ENCODE data around the gene DNAL1. TPM values are rescaled to one million over a fixed set of nuclear protein-coding genes. Genes with fewer than 3 reads are reported as not detected.

Gene DNAL1
- total RNA-seq, 5 donors from 2014 or later (not counting 1 experiment from before 2014, with no cell fraction given): 5.5 to 7.2 (median 6.2) TPM

GRCh38 chr14:73623504-73624054 is 21.2 kb upstream of the DNAL1 start:
- CTCF ChIA-PET: no interaction called here
- 100% methylated on average over 2 of the region's 4 CpGs for WGBS (ENCODE audit: insufficient coverage)
- Histone ChIP-seq H3K9me3 (no peaks in the 10 kb centered on the region), H3K27me3 (replicated peaks in 1 of 2; ENCODE audit: control insufficient read depth in 2 of 2, extremely low read depth in 1 of 2, insufficient read depth in 2 of 2, low read length in 1 of 2) (peaks cover 0 to 3% of the 10 kb centered on the region in 2 experiments), H3K4me3 (ENCODE audit: control insufficient read depth in 1 of 2, extremely low read depth in 1 of 2, low read length in 1 of 2) (no peak overlapping the region), H3K4me1 (ENCODE audit: control insufficient read depth in 1 of 2, extremely low read depth in 1 of 2, insufficient read depth in 2 of 2, low read length in 2 of 2) (no peaks in the 10 kb centered on the region), H3K27ac (ENCODE audit: low read length) (no peak overlapping the region), H3K36me3 (ENCODE audit: control insufficient read depth in 2 of 2, extremely low read depth in 1 of 2, insufficient read depth in 1 of 2, low read length in 1 of 2) (no peaks in the 10 kb centered on the region)
- Mint-ChIP-seq H3K4me3 (no peak overlapping the region), H3K4me1 (no peaks in the 10 kb centered on the region), H3K9me3 (no peaks in the 10 kb centered on the region), H3K27me3 (no peaks in the 10 kb centered on the region), H3K36me3 (no peaks in the 10 kb centered on the region), H3K27ac (no peak overlapping the region)
- DNase-seq: no peak
- POLR2A ChIA-PET: interaction anchor here in 1 of 2 donors (0.6 kb wide), 1 partner anchor 53 kb away, joined by 7 read pairs; no protein-coding TSS in a partner anchor
- ATAC-seq (replicated peaks in 1 of 4): no peak

- POLR2A ChIA-PET: no interaction called here
- Mint-ChIP-seq H3K27me3 (peaks cover 2 to 6% of the 10 kb centered on the region in 2 donors), H3K27ac (no peak overlapping the region), H3K36me3 (no peaks in the 10 kb centered on the region), H3K4me1 (no peaks in the 10 kb centered on the region), H3K4me3 (no peak overlapping the region), H3K9me3 (no peaks in the 10 kb centered on the region)
- DNase-seq: no peak
- Histone ChIP-seq H3K4me1 (ENCODE audit: control insufficient read depth in 1 of 2, extremely low read depth in 1 of 2, insufficient read depth in 2 of 2, low read length in 2 of 2) (no peaks in the 10 kb centered on the region), H3K36me3 (ENCODE audit: control insufficient read depth in 2 of 2, extremely low read depth in 1 of 2, insufficient read depth in 1 of 2, low read length in 1 of 2) (no peaks in the 10 kb centered on the region), H3K27ac (ENCODE audit: low read length) (no peak overlapping the region), H3K4me3 (ENCODE audit: control insufficient read depth in 1 of 2, extremely low read depth in 1 of 2, low read length in 1 of 2) (no peak overlapping the region), H3K9me3 (no peaks in the 10 kb centered on the region), H3K27me3 (replicated peaks in 1 of 2; ENCODE audit: control insufficient read depth in 2 of 2, extremely low read depth in 1 of 2, insufficient read depth in 2 of 2, low read length in 1 of 2) (peaks cover 0 to 3% of the 10 kb centered on the region in 2 experiments)
- ATAC-seq (replicated peaks in 1 of 4): no peak
- WGBS (ENCODE audit: insufficient coverage): no CpG with 5 or more reads among the region's 1 CpG
- CTCF ChIA-PET: no interaction called here
These were observed 19.1 kb upstream of the DNAL1 start for GRCh38 chr14:73625706-73626105.

DNA sequence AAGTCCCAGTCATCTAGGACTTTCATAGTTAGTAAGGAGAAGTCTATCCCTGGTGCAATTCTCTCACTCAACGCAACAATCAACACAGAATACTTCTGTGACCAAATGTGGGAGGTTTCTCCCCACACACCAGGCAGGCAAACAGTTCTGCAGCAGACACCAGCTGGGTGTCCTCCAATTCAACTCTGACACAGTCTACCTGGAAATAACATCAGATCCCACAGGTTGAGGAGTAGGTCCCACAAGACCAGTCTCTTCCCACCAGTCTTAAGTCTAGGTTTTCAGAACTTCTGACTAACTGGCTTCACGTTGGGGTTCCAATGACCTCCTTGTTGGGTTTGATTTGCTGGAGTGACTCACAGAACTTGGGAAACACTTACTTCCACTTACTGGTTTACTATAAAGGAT is 17.6 kb upstream of the DNAL1 start:
- ATAC-seq (replicated peaks in 1 of 4) (no peak), DNase-seq (no peak)

GRCh38 chr14:73630009-73630780 is 14.6 kb upstream of the DNAL1 start:
- ATAC-seq (replicated peaks in 1 of 4) (no peak), DNase-seq (no peak)
- Histone ChIP-seq H3K36me3 (ENCODE audit: control insufficient read depth in 2 of 2, extremely low read depth in 1 of 2, insufficient read depth in 1 of 2, low read length in 1 of 2) (no peaks in the 10 kb centered on the region), H3K4me3 (ENCODE audit: control insufficient read depth in 1 of 2, extremely low read depth in 1 of 2, low read length in 1 of 2) (no peak overlapping the region), H3K4me1 (ENCODE audit: control insufficient read depth in 1 of 2, extremely low read depth in 1 of 2, insufficient read depth in 2 of 2, low read length in 2 of 2) (peaks cover 0 to 12% of the 10 kb centered on the region in 2 experiments), H3K9me3 (no peaks in the 10 kb centered on the region), H3K27me3 (replicated peaks in 1 of 2; ENCODE audit: control insufficient read depth in 2 of 2, extremely low read depth in 1 of 2, insufficient read depth in 2 of 2, low read length in 1 of 2) (peaks cover 0 to 30% of the 10 kb centered on the region in 2 experiments), H3K27ac (ENCODE audit: low read length) (no peak overlapping the region)
- no peaks in the 10 kb centered on the region for H3K9me3 Mint-ChIP-seq
- POLR2A ChIA-PET: no interaction called here
- H3K4me3 Mint-ChIP-seq: no peak overlapping the region
- no peaks in the 10 kb centered on the region for H3K36me3 Mint-ChIP-seq
- peaks cover 10 to 12% of the 10 kb centered on the region in 2 donors for H3K27me3 Mint-ChIP-seq
- CTCF ChIA-PET: interaction anchor here (0.6 to 1.5 kb wide), 4 partner anchors 11 to 560 kb away, joined by 3 to 5 read pairs (median 4); no protein-coding TSS in a partner anchor
- H3K27ac Mint-ChIP-seq: peak overlapping the region in 1 of 2 donors; percentile 29
- H3K4me1 Mint-ChIP-seq: peaks cover 4 to 6% (median 5%) of the 10 kb centered on the region in 3 donors
- WGBS (ENCODE audit: insufficient coverage): 100% methylated on average over 4 of the region's 10 CpGs

More for the DNA sequence above, 17.6 kb upstream of the DNAL1 start:
- H3K9me3 Mint-ChIP-seq: no peaks in the 10 kb centered on the region
- ChIA-PET POLR2A (interaction anchor here (0.5 to 0.7 kb wide), 2 partner anchors 241 to 358 kb away, joined by 4 read pairs; no protein-coding TSS in a partner anchor), CTCF (interaction anchor here in 1 of 2 donors (0.6 kb wide), 1 partner anchor 299 kb away, joined by 3 read pairs; no protein-coding TSS in a partner anchor)
- H3K27me3 ChIP-seq (replicated peaks in 1 of 2; ENCODE audit: control insufficient read depth in 2 of 2, extremely low read depth in 1 of 2, insufficient read depth in 2 of 2, low read length in 1 of 2): peaks cover 0 to 6% of the 10 kb centered on the region in 2 experiments
- WGBS (ENCODE audit: insufficient coverage): no CpG with 5 or more reads among the region's 2 CpGs
- H3K27ac ChIP-seq (ENCODE audit: low read length): no peak overlapping the region
- no peak overlapping the region for H3K4me3 ChIP-seq (ENCODE audit: control insufficient read depth in 1 of 2, extremely low read depth in 1 of 2, low read length in 1 of 2)
- no peaks in the 10 kb centered on the region for H3K4me1 Mint-ChIP-seq
- no peaks in the 10 kb centered on the region for H3K36me3 ChIP-seq (ENCODE audit: control insufficient read depth in 2 of 2, extremely low read depth in 1 of 2, insufficient read depth in 1 of 2, low read length in 1 of 2)
- peaks cover 2 to 6% of the 10 kb centered on the region in 2 donors for H3K27me3 Mint-ChIP-seq
- no peaks in the 10 kb centered on the region for H3K36me3 Mint-ChIP-seq
- no peak overlapping the region for H3K27ac Mint-ChIP-seq
- H3K4me1 ChIP-seq (ENCODE audit: control insufficient read depth in 1 of 2, extremely low read depth in 1 of 2, insufficient read depth in 2 of 2, low read length in 2 of 2): no peaks in the 10 kb centered on the region
- no peaks in the 10 kb centered on the region for H3K9me3 ChIP-seq
- H3K4me3 Mint-ChIP-seq: no peak overlapping the region

- CTCF ChIA-PET: interaction anchor here (0.5 to 1.4 kb wide), 11 partner anchors 11 to 976 kb away, joined by 3 to 14 read pairs (median 3); partner anchors contain the start of genes ACOT2 (in 1 of the 2) and ACOT6 (in 1 of the 2)
- peak overlapping the region in 1 of 2 donors; percentile 17 for H3K27ac Mint-ChIP-seq
- DNase-seq: peak in 34 of 35 experiments; percentile 7 to 77 (median 40)
- Histone ChIP-seq H3K9me3 (no peaks in the 10 kb centered on the region), H3K27ac (ENCODE audit: low read length) (no peak overlapping the region), H3K36me3 (ENCODE audit: control insufficient read depth in 2 of 2, extremely low read depth in 1 of 2, insufficient read depth in 1 of 2, low read length in 1 of 2) (no peaks in the 10 kb centered on the region), H3K4me3 (ENCODE audit: control insufficient read depth in 1 of 2, extremely low read depth in 1 of 2, low read length in 1 of 2) (peak overlapping the region; percentile 61 to 67), H3K27me3 (replicated peaks in 1 of 2; ENCODE audit: control insufficient read depth in 2 of 2, extremely low read depth in 1 of 2, insufficient read depth in 2 of 2, low read length in 1 of 2) (peaks cover 0 to 27% of the 10 kb centered on the region in 2 experiments), H3K4me1 (ENCODE audit: control insufficient read depth in 1 of 2, extremely low read depth in 1 of 2, insufficient read depth in 2 of 2, low read length in 2 of 2) (peaks cover 0 to 12% of the 10 kb centered on the region in 2 experiments)
- peak overlapping the region; percentile 74 to 76 (median 76) for H3K4me3 Mint-ChIP-seq
- H3K9me3 Mint-ChIP-seq: no peaks in the 10 kb centered on the region
- no peaks in the 10 kb centered on the region for H3K36me3 Mint-ChIP-seq
- peaks cover 4 to 6% (median 5%) of the 10 kb centered on the region in 3 donors for H3K4me1 Mint-ChIP-seq
- peaks cover 10 to 15% of the 10 kb centered on the region in 2 donors for H3K27me3 Mint-ChIP-seq
- WGBS (ENCODE audit: insufficient coverage): 9% methylated on average over 36 of the region's 44 CpGs
- peak; percentile 80 to 90 (median 85) for ATAC-seq (replicated peaks in 1 of 4)
- POLR2A ChIA-PET: interaction anchor here in 1 of 2 donors (0.6 kb wide), 1 partner anchor 216 kb away, joined by 3 read pairs; no protein-coding TSS in a partner anchor
These were observed 11.4 kb upstream of the DNAL1 start for GRCh38 chr14:73633116-73634010.

Measured in T-cell (primary cell).